Stimulated activated CD4-positive, alpha-beta T cell treated with anti-CD3 and anti-CD28 coated beads, Interleukin-4, amount 100 ng/mL, for 1 hour (primary cell): Measurements from ENCODE around the gene FAM3B.
"Not testable (repeated sequence)": the region's sequence is repeated elsewhere in the genome, so short reads cannot be mapped to it uniquely, and the experiment has no call there.

ENCODE experiments used
- DNase-seq: peaks from one replicate; pipeline ENCODE4 v3.0.0-alpha.2; 2020

Gene FAM3B

GRCh38 chr21:41350436-41351155 is 34.0 kb downstream of the FAM3B start:
- DNase-seq: no peak

- no peak for DNase-seq
These were observed 40.9 kb downstream of the FAM3B start for GRCh38 chr21:41357546-41357945.

GRCh38 chr21:41358193-41359166 is 41.9 kb downstream of the FAM3B start:
- DNase-seq: no peak

DNA sequence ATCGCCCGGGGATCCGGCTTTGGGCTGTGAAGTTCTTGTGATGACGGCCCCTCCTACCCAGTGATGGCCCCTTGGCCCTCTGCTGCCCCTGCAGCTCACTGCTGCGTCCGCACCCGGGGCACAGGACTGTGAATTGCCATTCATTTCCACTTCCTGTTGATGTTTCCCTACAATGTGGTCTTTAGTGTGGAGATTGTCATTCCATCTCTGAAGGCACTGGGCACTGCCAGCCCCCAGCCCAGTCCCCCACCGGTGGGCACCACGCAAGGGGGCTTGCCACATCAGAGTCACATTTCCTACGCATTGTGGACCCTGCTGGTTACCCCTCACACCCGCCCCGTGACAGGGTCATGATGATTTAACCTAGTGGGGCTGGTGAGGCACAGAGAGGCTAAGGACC is 42.7 kb downstream of the FAM3B start:
- DNase-seq: no peak

DNA sequence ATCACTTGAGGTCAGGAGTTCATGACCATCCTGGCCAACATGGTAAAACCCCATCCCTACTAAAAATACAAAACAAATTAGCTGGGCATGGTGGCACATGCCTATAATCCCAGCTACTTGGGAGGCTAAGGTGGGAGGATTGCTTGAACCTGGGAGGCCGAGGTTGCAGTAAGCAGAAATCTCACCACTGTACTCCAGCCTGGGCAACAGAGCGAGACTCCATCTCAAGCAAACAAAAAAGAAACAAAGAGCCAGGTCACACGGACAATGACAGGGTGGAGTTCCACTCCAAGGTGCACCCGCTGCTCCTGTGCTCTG is 43.1 kb downstream of the FAM3B start:
- DNase-seq: not testable (repeated sequence)

DNA sequence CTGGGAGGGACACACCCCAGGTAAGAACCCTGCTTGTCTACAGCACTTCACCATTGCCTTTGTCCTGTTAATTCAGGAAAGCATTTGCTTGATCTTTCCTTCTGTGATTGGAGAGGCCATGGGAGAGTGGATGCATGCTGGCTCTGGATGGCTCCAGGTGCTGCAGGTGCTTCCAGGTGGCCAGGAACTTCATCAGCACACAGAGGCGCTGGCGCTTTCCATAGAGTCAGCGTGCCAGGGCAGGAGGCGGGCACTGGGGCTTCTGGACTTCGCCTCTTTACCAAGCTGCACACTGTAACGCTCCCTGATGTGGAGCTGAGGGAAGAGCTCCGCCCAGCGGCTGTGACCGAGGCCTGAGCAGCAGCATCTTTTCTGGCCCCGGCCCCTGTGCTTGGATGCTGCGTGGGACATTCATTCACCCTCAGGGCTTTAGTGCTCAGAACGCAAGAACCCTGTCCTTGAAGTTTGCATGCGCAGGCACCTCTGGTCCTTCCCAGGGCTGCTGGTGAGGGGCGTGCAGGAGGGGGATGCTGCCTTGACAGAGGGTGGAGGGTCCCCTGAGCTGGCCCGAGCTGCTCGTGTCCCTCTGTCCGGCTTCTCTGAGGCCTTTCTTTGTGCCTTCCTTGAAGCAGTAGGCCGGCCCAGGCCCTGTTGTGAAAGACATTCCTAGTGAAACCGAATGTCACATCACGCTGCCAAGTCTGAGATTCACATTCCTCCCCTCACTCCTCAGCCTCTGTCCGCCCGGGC is 43.6 kb downstream of the FAM3B start:
- no peak for DNase-seq

DNA sequence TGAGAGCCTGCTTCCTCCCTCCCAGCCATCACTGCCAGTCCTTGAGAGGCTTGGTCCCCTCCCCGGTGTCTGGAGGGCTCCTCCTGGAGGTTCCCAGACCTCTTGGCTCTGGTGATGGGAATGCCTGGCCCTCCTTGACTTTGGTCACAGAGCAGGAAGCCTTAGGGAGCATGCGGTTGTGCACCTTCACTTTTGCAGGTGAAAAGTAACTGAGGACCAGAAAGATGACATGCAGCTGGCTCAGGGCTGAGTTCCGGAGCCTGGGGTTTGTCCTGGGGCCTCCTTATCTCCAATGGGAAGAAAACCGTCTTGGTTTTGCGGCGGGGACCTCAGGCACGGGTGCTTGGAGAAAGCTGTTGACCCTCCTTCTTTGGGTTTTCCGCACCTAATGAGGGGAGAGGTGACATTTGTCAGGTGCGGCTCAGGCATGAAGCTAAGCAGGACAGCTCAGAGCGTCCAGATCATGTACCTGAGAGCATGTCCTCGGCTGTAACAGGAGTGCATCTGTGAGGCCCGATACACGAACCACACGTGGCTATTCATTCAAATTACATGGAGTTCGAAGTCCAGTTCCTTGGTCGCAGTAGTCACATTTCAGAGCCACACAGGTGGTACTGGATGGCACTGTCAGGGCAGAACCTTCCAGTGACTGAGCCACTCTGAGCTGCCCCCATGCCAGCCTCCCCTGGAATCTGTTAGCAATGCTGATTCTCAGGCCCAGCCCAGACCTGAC is 44.6 kb downstream of the FAM3B start:
- DNase-seq: no peak

DNA sequence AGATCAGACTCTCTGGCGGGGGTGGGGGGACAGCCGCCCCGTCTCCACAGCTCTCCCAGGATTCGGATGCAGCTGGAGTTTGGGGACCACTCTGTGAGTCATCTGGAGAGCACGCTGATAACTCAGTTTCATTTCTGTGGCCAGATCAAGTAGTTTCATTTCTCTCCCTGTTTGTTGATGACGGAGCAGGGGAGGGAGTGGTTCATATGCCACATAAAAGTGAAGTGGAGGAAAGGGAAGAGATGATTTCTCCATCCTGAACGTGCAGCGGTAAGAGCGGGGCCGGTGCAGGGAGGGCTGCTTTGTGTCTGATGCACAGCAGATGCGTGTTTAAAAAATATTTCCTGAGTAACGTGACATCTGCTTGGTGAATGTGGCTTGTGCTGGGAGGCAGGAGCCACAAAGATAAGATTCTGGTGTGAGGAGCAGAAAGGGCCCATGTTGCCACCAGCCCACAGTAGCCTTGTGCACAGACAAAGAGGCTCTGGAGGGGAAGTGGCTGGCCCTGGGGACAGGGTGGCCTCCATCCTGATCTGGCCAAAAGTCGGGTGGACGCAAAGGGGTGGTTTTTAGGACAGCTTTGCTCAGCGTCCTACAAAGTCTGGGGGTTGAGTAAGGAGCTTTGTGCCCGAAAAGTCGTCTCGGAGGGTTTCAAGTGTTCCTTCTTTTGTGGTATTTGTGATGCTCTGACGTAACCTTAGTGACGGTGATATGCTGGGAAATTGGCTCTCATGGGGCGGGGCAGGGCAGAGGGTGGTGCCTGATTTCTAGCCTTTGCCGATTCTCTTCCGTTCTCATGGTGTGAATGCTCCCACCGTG is 45.4 kb downstream of the FAM3B start, which contains the start of gene MX2:
MX2 (plus strand) TSS at position 242 of the 819 bp plus-strand sequence. CDS start 14,880 bp downstream, outside the sequence.
- DNase-seq: peak; percentile 64

DNA sequence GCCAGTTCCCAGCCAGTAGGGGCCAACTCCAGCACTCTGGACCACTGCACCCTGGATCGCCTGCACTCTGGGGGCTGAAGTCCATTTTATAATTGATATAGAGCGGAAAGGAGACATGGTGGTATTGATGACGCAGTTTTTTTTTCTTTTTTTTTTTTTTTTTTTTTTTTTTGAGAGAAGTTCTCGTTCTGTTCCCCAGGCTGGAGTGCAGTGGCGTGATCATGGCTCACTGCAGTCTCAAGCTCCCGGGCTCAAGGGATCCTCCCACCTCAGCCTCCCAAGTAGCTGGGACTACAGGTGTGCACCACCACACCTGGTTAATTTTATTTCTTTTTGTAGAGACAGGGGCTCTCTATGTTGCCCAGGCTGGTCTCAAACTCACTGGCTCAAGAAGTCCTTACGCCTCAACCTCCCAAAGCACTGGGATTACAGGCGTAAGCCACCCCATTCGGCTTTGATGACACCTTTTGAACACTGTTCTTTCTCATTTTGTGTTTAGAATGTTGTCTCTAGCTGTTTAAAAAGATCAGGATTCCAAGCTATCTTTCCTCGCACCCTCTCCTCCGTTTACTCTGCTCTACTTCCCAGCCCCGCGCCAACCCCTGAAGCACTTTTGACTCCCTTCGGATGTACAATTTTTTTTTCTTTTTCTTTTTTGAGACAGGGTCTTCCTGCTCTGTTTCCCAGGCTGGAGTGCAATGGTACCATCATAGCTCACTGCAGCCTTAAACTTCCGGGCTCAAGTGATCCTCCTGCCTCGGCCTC is 46.2 kb downstream of the FAM3B start:
- DNase-seq: no peak

DNA sequence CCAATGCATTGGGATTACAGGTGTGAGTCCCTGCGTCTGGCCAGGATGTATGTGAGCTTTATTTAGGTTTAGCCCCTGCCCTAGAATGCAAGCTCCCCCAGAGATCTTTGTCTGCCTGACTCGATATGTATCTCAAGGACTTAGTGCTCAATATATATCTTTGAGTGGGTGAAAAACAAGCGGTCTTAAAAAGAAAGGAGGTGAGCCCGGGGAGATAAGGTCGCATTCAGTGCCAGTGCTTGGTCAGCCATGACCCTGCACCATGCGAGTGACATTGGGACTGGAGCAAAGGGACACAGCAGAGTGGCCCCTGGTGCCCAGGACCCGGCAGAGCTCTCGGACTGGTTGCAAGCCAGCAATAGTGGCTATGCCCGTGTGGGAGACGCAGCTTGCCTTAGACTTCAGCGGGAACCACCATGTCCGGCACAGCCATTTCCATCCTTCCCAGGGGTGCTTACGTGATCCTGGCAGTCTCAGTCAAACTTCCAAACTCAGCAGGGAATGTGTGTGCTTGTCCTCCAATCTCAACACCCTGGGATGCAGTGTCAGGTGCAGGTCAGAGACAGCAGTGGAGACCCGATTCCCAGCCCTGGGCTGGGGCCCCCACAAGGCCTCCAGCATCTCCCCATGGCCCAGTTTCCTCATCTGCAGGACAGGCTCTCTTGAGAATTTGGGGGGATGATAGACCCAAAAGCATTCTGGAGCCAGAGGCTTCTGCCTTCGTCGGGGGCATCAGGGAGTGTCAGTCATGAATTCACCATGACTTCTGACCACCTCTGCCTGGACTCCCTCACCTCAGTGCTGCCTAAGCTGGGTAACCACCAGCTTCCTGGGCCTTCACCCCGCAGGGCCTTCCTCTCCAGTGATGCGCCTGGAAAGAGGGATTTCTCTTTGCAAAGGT is 47.0 kb downstream of the FAM3B start:
- no peak for DNase-seq

GRCh38 chr21:41364308-41364707 is 47.7 kb downstream of the FAM3B start:
- DNase-seq: no peak

DNA sequence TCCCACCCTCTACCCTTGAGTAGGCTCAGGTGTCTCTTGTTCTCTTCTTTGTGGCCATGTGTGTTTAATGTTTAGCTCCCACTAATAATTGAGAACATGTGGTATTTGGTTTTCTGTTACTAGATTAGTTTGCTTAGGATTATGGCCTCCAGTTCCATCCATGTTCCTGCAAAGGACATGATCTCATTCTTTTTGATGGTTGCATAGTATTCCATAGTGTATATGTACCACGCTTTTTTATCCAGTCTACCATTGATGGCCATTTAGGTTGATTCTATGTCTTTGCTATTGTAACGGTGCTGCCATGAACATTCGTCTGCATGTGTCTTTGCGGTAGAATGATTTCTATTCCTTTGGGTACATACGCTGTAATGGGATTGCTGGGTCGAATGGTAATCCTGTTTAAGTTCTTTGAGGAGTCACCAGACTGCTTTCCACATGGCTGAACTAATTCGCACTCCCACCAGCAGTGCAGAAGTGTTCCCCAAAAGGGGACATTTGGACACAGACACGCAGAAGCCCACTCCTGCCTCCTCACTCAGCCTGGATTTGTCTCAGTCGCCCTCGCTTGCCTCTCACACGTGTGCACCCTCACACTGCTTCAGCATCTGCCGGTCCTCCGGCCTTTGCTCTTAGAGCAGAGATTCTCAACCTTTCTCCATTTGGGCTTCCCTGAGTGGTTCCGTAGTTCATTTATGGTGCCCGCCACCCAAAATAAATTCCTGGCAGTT is 48.9 kb downstream of the FAM3B start:
- DNase-seq: no peak

GRCh38 chr21:41366522-41367151 is 50.0 kb downstream of the FAM3B start:
- DNase-seq: no peak

DNA sequence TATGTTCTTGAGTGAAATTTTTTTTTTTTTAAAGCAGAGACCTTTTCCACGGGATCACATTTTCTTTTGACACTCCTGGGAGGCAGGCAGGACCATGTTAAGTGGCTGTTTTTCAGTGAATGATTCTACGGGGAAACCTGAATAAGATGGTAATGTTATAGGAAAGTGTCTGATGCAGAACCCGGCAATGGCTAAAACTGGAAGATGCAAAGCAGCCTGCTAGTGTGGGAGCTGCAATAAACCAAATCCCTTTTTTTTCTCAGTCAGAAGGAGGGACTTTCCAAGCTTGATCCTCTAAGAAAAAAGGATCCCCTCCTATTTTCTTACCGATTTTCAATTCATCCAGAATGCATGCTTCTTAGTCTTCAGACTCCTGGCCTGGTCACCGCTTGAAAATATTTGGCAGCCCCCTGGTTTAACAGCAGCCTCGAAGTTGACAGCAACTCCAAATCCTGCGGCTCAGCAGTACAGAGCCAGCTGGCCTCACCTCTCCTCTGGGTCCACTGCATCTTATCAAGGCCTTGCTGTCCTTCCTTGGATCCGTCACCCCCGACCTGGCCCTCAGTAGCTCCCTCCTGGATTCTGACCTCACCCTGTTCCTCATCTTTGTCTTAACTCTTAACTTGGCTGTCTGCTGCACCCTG is 50.8 kb downstream of the FAM3B start:
- DNase-seq: no peak

GRCh38 chr21:41367945-41368734 is 51.5 kb downstream of the FAM3B start:
- DNase-seq: no peak

DNA sequence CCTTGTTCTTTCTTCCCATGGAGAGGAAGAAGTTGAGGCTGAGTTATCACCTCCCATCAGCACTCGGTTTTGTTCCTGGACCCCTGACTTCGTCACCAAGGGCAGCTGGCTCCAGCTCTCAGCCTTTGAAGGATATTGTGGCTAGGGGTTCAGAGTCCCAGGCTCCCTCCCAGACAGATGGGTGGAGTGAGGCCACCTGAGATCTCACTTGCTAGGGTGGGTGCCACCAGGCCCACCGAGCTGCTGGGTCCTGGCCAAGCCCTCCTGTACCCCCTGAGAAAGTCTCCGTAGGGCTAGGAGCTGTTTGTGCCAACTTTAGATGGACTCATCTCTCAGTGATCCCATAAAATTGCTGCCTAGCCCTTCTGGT is 52.1 kb downstream of the FAM3B start:
- no peak for DNase-seq
